Natural killer cell treated with Interleukin-12 subunit alpha and Interleukin-12 subunit beta and Interleukin-15 and Interleukin-18, amount 100 ng/mL, for 72 hours (primary cell): ENCODE data around the gene PTMS. TPM values are rescaled to one million over a fixed set of nuclear protein-coding genes. Genes with fewer than 3 reads are reported as not detected.

Experiments
- ATAC-seq, 2 donors: fragments of 150-1000 bp; cut with Tn5 transposase in 1 of 2; sonication (Bioruptor Pico), chemical (Tn5 transposase) in 1 of 2; 2 replicates each; pipeline ENCODE4 v1.10.0; 2021
- DNase-seq: peaks from one replicate; pipeline ENCODE4 v3.0.0; 2022; ENCODE audit warnings: low spot score
- H3K27ac Mint-ChIP-seq, 2 donors: 1 replicate in 1 of 2; 2 replicates in 1 of 2; pipeline ENCODE4 v1.8.0; 2022; ENCODE audit warnings: mixed read lengths in 2 of 2, mild to moderate bottlenecking in 1 of 2, moderate library complexity in 1 of 2
- H3K27me3 Mint-ChIP-seq, 2 donors: 1 replicate in 1 of 2; 2 replicates in 1 of 2; pipeline ENCODE4 v1.8.0; 2022; ENCODE audit warnings: mixed read lengths in 2 of 2
- H3K36me3 Mint-ChIP-seq: one replicate; pipeline ENCODE4 v1.8.0; 2022; ENCODE audit warnings: mixed read lengths
- H3K4me1 Mint-ChIP-seq, 2 donors: 1 replicate in 1 of 2; 2 replicates in 1 of 2; pipeline ENCODE4 v1.8.0; 2022; ENCODE audit warnings: low read depth in 2 of 2, mixed read lengths in 2 of 2, mild to moderate bottlenecking in 1 of 2
- H3K4me3 Mint-ChIP-seq: one replicate; pipeline ENCODE4 v1.8.0; 2022; ENCODE audit warnings: mixed read lengths
- H3K9me3 Mint-ChIP-seq: 2 replicates; pipeline ENCODE4 v1.8.0; 2022; ENCODE audit warnings: mixed read lengths
- total RNA-seq, 2 donors: library from RNA; stranded (reverse); gene quantifications; one replicate each; pipeline ENCODE4 v1.2.3, GENCODE V29; 2022

PTMS gene
- total RNA-seq, 2 donors from 2014 or later: 50.4 to 93.8 TPM

GRCh38 chr12:6758506-6759095 lies 7.6 kb upstream of the PTMS start:
- no peaks in the 10 kb centered on the region for H3K9me3 Mint-ChIP-seq
- H3K4me3 Mint-ChIP-seq: peak overlapping the region; percentile 14
- no peaks in the 10 kb centered on the region for H3K36me3 Mint-ChIP-seq
- DNase-seq: peak; percentile 52
- peaks cover 8 to 13% of the 10 kb centered on the region in 2 donors for H3K27me3 Mint-ChIP-seq
- ATAC-seq: no peak
- peaks cover 9 to 21% of the 10 kb centered on the region in 2 donors for H3K4me1 Mint-ChIP-seq
- H3K27ac Mint-ChIP-seq: peak overlapping the region in 1 of 2 donors; percentile 11

GRCh38 chr12:6759741-6760140 lies 6.4 kb upstream of the PTMS start:
- no peak overlapping the region for H3K27ac Mint-ChIP-seq
- peaks cover 14 to 20% of the 10 kb centered on the region in 2 donors for H3K27me3 Mint-ChIP-seq
- no peak for ATAC-seq
- peaks cover 12 to 24% of the 10 kb centered on the region in 2 donors for H3K4me1 Mint-ChIP-seq
- no peaks in the 10 kb centered on the region for H3K36me3 Mint-ChIP-seq
- H3K4me3 Mint-ChIP-seq: no peak overlapping the region
- no peaks in the 10 kb centered on the region for H3K9me3 Mint-ChIP-seq
- no peak for DNase-seq

- peaks cover 26 to 33% of the 10 kb centered on the region in 2 donors for H3K4me1 Mint-ChIP-seq
- DNase-seq (peak; percentile 16), ATAC-seq (no peak)
- H3K36me3 Mint-ChIP-seq: no peaks in the 10 kb centered on the region
- H3K27me3 Mint-ChIP-seq: peaks cover 24 to 25% of the 10 kb centered on the region in 2 donors
- H3K27ac Mint-ChIP-seq: no peak overlapping the region
- no peaks in the 10 kb centered on the region for H3K9me3 Mint-ChIP-seq
- H3K4me3 Mint-ChIP-seq: no peak overlapping the region
Observed at GRCh38 chr12:6763380-6763779, 2.8 kb upstream of the PTMS start.

DNA sequence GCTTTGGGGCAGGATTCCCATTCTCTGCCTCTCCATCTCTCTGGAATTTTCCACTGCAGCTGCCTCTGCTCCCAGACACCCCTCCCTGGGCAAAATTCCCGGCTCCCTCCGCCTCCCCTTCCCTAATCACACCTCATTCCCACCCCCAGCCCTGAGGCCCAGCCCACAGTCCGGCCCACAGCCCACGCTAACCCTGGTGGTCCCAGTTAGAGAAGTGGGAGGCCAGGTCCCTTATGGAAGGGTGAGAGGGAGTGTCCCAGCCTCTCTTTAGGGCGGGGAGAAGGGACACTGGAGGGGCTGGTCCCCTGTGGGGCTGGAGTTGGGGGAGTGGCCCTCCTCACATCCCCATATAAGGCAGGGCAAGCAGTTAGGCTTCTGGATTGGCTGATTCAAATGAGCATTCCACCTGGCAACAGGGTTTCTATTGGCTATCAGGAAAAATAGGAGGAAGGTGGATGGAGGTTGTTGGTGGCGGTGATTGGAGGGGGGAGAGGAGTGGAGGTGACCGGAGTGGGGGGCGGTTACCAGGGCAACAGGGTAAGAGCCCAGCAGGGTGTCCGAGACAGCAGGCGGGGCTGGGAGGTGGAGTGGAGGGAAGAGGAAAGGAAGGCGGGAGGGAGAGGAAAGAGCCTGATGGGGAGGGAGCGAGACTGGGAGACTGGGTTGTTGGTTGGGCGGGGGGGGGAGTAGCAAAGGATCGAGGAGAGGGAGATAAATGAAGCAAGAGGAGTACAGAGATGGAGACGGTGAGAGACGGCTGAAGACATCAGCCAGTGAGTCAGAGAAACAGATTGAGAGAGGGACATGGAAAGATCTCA lies 1.9 kb upstream of the PTMS start:
- Mint-ChIP-seq H3K27me3 (peaks cover 20 to 29% of the 10 kb centered on the region in 2 donors), H3K4me3 (peak overlapping the region; percentile 83), H3K9me3 (no peaks in the 10 kb centered on the region), H3K27ac (peak overlapping the region; percentile 40 to 52), H3K4me1 (peaks cover 26 to 36% of the 10 kb centered on the region in 2 donors), H3K36me3 (no peaks in the 10 kb centered on the region)
- ATAC-seq (peak; percentile 87 to 89), DNase-seq (peak; percentile 76)

GRCh38 chr12:6765048-6765633 lies 1.0 kb upstream of the PTMS start:
- Mint-ChIP-seq H3K4me1 (peaks cover 26 to 41% of the 10 kb centered on the region in 2 donors), H3K27me3 (peaks cover 25 to 29% of the 10 kb centered on the region in 2 donors), H3K36me3 (no peaks in the 10 kb centered on the region), H3K4me3 (peak overlapping the region; percentile 90), H3K9me3 (no peaks in the 10 kb centered on the region), H3K27ac (peak overlapping the region; percentile 40 to 51)
- DNase-seq (no peak), ATAC-seq (no peak)

DNA sequence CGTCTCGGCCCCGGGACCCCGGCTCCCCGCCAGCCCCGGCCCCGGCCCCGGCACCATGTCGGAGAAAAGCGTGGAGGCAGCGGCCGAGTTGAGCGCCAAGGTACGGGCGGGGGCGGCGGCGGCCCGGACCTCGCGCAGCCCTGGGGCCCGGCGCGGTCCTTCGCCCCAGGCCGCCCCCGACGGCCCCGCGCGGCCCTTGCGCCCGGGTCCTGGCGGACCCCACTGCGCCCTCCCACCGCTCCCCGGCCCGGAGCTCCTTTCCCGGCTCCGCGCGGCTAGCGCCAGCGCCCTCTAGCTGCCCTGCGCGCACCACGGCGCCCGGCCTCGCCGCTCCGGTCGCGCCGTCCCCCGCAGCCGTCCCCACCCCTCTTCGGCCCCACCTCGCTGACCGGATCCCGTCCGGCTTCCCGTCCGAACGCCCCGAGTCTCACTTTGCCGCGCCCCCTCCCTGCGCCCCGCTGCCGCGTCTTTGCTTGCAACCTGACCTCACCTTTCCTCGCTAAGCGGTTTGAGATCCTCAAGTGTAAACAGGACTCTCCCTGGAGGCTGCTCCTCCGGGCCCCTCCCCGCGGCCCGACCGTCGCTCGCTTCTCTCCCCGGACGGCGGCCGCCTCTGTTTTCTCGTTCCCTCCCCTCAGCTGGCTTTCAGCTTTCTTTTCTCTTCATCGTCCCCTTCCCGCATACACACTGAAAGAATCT lies 637 bp downstream of the PTMS start:
- DNase-seq: peak; percentile 71
- H3K36me3 Mint-ChIP-seq: no peaks in the 10 kb centered on the region
- ATAC-seq: peak; percentile 79 to 85
- H3K27me3 Mint-ChIP-seq: peaks cover 32 to 36% of the 10 kb centered on the region in 2 donors
- H3K9me3 Mint-ChIP-seq: no peaks in the 10 kb centered on the region
- H3K4me3 Mint-ChIP-seq: peak overlapping the region; percentile 93
- H3K27ac Mint-ChIP-seq: peak overlapping the region; percentile 68 to 72
- peaks cover 30 to 52% of the 10 kb centered on the region in 2 donors for H3K4me1 Mint-ChIP-seq

GRCh38 chr12:6767353-6768319 lies 1.5 kb downstream of the PTMS start:
- H3K9me3 Mint-ChIP-seq: no peaks in the 10 kb centered on the region
- peak overlapping the region; percentile 93 for H3K4me3 Mint-ChIP-seq
- DNase-seq (peak; percentile 50), ATAC-seq (no peak)
- no peaks in the 10 kb centered on the region for H3K36me3 Mint-ChIP-seq
- H3K4me1 Mint-ChIP-seq: peaks cover 33 to 56% of the 10 kb centered on the region in 2 donors
- peak overlapping the region; percentile 68 to 72 for H3K27ac Mint-ChIP-seq
- H3K27me3 Mint-ChIP-seq: peaks cover 36 to 37% of the 10 kb centered on the region in 2 donors

- ATAC-seq: no peak
- Mint-ChIP-seq H3K27me3 (peaks cover 36 to 40% of the 10 kb centered on the region in 2 donors), H3K4me1 (peaks cover 37 to 56% of the 10 kb centered on the region in 2 donors), H3K27ac (peak overlapping the region in 1 of 2 donors; percentile 72), H3K9me3 (no peaks in the 10 kb centered on the region), H3K36me3 (no peaks in the 10 kb centered on the region), H3K4me3 (peak overlapping the region; percentile 93)
- peak; percentile 13 for DNase-seq
Observed at GRCh38 chr12:6768437-6768914, 2.3 kb downstream of the PTMS start.

DNA sequence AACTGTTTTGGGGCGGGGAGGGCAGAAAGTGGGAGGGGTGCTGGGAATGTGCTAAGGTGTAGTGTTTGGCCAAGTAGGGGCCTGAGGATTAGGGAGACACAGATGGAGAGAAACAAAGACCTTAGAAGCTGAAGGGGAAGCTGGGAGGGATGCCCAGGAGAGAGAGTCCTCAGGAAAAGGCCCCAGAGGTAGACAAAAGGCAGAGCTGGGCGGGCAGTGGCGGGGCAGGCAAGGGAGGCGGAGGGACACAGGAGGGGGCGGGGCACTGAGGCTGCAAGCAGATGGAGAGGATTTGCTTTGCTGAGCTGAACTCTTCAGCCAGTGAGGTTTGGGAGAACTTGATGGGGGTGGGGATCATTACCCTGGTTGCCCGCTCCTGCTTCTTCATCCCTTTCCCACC lies 2.8 kb downstream of the PTMS start:
- Mint-ChIP-seq H3K4me1 (peaks cover 37 to 55% of the 10 kb centered on the region in 2 donors), H3K9me3 (no peaks in the 10 kb centered on the region), H3K27ac (peak overlapping the region; percentile 12 to 72), H3K4me3 (peak overlapping the region; percentile 93), H3K36me3 (no peaks in the 10 kb centered on the region), H3K27me3 (peaks cover 36 to 40% of the 10 kb centered on the region in 2 donors)
- peak; percentile 54 for DNase-seq
- ATAC-seq: no peak

DNA sequence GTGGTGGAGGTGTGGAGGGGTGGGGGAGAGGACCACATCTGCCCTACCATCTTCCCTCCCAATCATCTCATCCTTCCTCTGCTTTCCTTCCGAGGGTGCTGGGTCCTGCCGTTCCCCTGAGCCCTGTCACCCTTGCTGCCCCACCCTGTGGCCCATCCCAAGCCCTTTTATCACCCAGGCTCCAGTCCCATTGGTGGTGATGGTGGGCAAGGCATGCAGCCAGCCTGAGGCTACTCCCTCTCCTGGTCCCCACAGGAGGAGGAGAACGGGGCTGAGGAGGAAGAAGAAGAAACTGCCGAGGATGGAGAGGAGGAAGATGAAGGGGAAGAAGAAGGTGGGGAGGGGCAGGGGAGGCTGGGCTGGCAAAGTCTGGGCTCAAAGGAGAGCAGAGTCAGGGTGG lies 3.5 kb downstream of the PTMS start:
- Mint-ChIP-seq H3K9me3 (no peaks in the 10 kb centered on the region), H3K36me3 (peaks cover 3% of the 10 kb centered on the region), H3K27ac (peak overlapping the region; percentile 12 to 72), H3K4me1 (peaks cover 33 to 54% of the 10 kb centered on the region in 2 donors), H3K27me3 (peaks cover 33 to 37% of the 10 kb centered on the region in 2 donors), H3K4me3 (peak overlapping the region; percentile 21)
- peak; percentile 41 for DNase-seq
- no peak for ATAC-seq

DNA sequence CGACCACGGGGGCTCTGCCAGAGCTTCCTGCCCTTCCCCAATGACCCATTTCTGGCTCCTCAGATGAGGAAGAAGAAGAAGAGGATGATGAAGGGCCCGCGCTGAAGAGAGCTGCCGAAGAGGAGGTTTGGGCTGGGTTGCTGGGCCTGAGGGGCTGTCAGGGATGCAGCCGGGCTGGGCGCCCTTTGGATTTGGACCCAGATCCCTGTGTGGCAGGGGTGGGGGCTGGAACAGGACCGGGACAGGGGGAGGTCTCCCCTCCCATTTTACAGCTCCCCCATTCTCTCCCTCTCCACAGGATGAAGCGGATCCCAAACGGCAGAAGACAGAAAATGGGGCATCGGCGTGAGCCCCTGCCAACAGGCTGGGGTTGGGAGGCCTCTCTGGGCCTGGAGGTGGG lies 3.9 kb downstream of the PTMS start:
- peaks cover 34 to 39% of the 10 kb centered on the region in 2 donors for H3K27me3 Mint-ChIP-seq

DNA sequence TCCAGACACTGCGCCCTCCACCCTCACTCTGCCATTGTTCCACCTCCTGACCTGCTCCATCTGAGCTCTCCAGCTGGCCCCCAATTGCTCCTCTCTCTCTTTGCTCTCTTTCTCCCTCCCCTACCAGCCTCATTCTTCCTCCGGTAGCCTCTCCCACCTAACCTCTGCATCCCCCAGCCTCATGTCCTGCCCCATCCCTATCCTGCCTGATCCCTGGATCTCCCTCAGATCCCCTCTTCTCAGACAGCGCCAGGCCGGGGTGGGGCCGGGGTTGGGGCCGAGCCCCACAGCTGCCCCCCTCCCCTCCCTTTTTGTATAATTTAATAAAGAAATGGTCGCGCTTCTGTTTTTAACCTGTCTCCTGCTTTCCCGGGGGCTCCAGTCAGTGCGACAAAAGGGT lies 4.4 kb downstream of the PTMS start:
- DNase-seq: peak; percentile 26
- Mint-ChIP-seq H3K4me1 (peaks cover 35 to 54% of the 10 kb centered on the region in 2 donors), H3K27ac (peak overlapping the region; percentile 52 to 93), H3K36me3 (peaks cover 11% of the 10 kb centered on the region), H3K9me3 (no peaks in the 10 kb centered on the region), H3K27me3 (peaks cover 34 to 39% of the 10 kb centered on the region in 2 donors), H3K4me3 (peak overlapping the region; percentile 37)
- no peak for ATAC-seq

More for the DNA sequence above, 3.9 kb downstream of the PTMS start:
- H3K36me3 Mint-ChIP-seq: peaks cover 7% of the 10 kb centered on the region
- no peaks in the 10 kb centered on the region for H3K9me3 Mint-ChIP-seq
- H3K27ac Mint-ChIP-seq: peak overlapping the region in 1 of 2 donors; percentile 72
- no peak for ATAC-seq
- no peak overlapping the region for H3K4me3 Mint-ChIP-seq
- H3K4me1 Mint-ChIP-seq: peaks cover 35 to 54% of the 10 kb centered on the region in 2 donors
- peak; percentile 12 for DNase-seq
